Measurements from ENCODE around the gene CDH8.

The CDH8 gene

DNA sequence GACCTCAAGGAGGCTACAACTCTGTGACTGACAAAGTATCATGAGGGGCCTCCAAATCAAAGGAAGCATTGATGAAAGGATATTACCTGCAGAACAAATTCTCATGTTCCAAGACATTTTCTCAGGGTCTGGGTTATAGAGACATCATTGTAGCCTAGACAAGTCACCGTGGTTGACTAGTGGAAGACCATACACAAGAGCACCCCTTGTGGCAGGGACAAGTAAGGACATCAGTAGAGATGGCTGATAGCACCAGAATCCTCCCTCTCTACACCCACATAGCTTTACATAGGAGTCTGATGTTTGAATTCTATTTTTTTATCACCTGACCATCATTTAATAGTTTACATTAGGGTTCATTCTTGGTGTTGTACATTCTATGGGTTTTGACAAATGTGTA is 32.5 kb upstream of the CDH8 start:
- no peak overlapping the region for H2BK5ac ChIP-seq (ENCODE audit: low read depth, low read length, poor library complexity, severe bottlenecking)
- no peak overlapping the region for H4K8ac ChIP-seq (ENCODE audit: low read length)
- no peaks in the 10 kb centered on the region for H3K79me1 ChIP-seq (replicated peaks; ENCODE audit: low read length, poor library complexity, severe bottlenecking)
- no peak overlapping the region for H3K9ac ChIP-seq (ENCODE audit: low read length)
- H2BK120ac ChIP-seq (ENCODE audit: low read depth, low read length), result no peak overlapping the region
- no peak overlapping the region for H2BK15ac ChIP-seq (ENCODE audit: low read depth, poor library complexity, severe bottlenecking)
- no peaks in the 10 kb centered on the region for H3K9me3 ChIP-seq (ENCODE audit: control insufficient read depth, low read length)
- no peak overlapping the region for H3K27ac ChIP-seq (ENCODE audit: low read length, poor library complexity, severe bottlenecking)
- no peak overlapping the region for H3K14ac ChIP-seq (ENCODE audit: low read length in 2 of 2)
- H3K23ac ChIP-seq (ENCODE audit: low read length in 2 of 2), result no peak overlapping the region
- no peak overlapping the region for H3K18ac ChIP-seq (ENCODE audit: low read depth in 1 of 2, low read length in 2 of 2)
- H3K4me2 ChIP-seq (ENCODE audit: low read length, poor library complexity, severe bottlenecking), result no peak overlapping the region
- no peak overlapping the region for H2BK12ac ChIP-seq (ENCODE audit: low read length in 2 of 2)
- no peak overlapping the region for H3K4ac ChIP-seq (ENCODE audit: low read depth in 1 of 2, low read length in 2 of 2)
- H3K27me3 ChIP-seq (ENCODE audit: control insufficient read depth in 1 of 2, insufficient read depth in 1 of 2, low read length in 2 of 2), result no peaks in the 10 kb centered on the region
- no peak overlapping the region for H3K4me3 ChIP-seq (ENCODE audit: insufficient read depth in 1 of 2, low read depth in 1 of 2, low read length in 2 of 2)
- no peaks in the 10 kb centered on the region for H3K4me1 ChIP-seq (ENCODE audit: control insufficient read depth, insufficient read depth, low read depth, low read length)
- no peaks in the 10 kb centered on the region for H3K36me3 ChIP-seq (ENCODE audit: control insufficient read depth in 1 of 2, insufficient read depth in 2 of 2, low read depth in 1 of 2, low read length in 2 of 2)
- no peak for DNase-seq
- no CpG with 5 or more reads among the region's 1 CpG for WGBS
- no peak overlapping the region for H4K91ac ChIP-seq (ENCODE audit: low read length)
- H2AFZ ChIP-seq (ENCODE audit: low read depth, low read length), result no peak overlapping the region
- no peak overlapping the region for H2AK5ac ChIP-seq (ENCODE audit: low read length, severe bottlenecking)

DNA sequence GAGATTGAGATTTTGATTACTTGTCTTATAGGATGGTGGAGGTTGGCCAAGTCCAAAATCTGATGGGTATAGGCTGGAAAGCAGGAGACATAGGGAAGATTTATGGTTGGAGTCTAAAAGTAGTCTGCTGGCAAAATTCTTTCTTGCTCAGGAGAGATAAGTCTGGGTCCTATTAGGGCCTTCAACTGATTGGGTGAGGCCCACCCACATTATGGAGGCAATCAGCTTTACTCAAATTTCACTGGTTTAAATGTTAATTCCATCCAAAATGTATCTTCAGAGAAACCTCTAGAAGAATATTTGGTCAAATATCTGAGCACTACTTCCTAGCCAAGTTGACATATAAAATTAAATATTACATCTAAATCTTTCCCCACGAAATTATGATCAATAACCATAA is 31.7 kb upstream of the CDH8 start:
- no peak for DNase-seq
- Histone ChIP-seq H3K9me3 (ENCODE audit: control insufficient read depth, low read length) (no peaks in the 10 kb centered on the region), H2BK5ac (ENCODE audit: low read depth, low read length, poor library complexity, severe bottlenecking) (no peak overlapping the region), H2AFZ (ENCODE audit: low read depth, low read length) (no peak overlapping the region), H2BK12ac (ENCODE audit: low read length in 2 of 2) (no peak overlapping the region), H3K14ac (ENCODE audit: low read length in 2 of 2) (no peak overlapping the region), H3K79me1 (replicated peaks; ENCODE audit: low read length, poor library complexity, severe bottlenecking) (no peaks in the 10 kb centered on the region), H3K4me2 (ENCODE audit: low read length, poor library complexity, severe bottlenecking) (no peak overlapping the region), H3K9ac (ENCODE audit: low read length) (no peak overlapping the region), H3K23ac (ENCODE audit: low read length in 2 of 2) (no peak overlapping the region), H3K4me3 (ENCODE audit: insufficient read depth in 1 of 2, low read depth in 1 of 2, low read length in 2 of 2) (no peak overlapping the region), H3K27ac (ENCODE audit: low read length, poor library complexity, severe bottlenecking) (no peak overlapping the region), H3K36me3 (ENCODE audit: control insufficient read depth in 1 of 2, insufficient read depth in 2 of 2, low read depth in 1 of 2, low read length in 2 of 2) (no peaks in the 10 kb centered on the region), H3K18ac (ENCODE audit: low read depth in 1 of 2, low read length in 2 of 2) (no peak overlapping the region), H4K91ac (ENCODE audit: low read length) (no peak overlapping the region), H2BK15ac (ENCODE audit: low read depth, poor library complexity, severe bottlenecking) (no peak overlapping the region), H3K4me1 (ENCODE audit: control insufficient read depth, insufficient read depth, low read depth, low read length) (no peaks in the 10 kb centered on the region), H2BK120ac (ENCODE audit: low read depth, low read length) (no peak overlapping the region), H4K8ac (ENCODE audit: low read length) (no peak overlapping the region), H2AK5ac (ENCODE audit: low read length, severe bottlenecking) (no peak overlapping the region), H3K27me3 (ENCODE audit: control insufficient read depth in 1 of 2, insufficient read depth in 1 of 2, low read length in 2 of 2) (no peaks in the 10 kb centered on the region), H3K4ac (ENCODE audit: low read depth in 1 of 2, low read length in 2 of 2) (no peak overlapping the region)
- no CpG with 5 or more reads among the region's 1 CpG for WGBS

GRCh38 chr16:62067182-62067581 is 30.9 kb upstream of the CDH8 start:
- H2BK12ac ChIP-seq (ENCODE audit: low read length in 2 of 2), result no peak overlapping the region
- H3K9ac ChIP-seq (ENCODE audit: low read length), result no peak overlapping the region
- no peaks in the 10 kb centered on the region for H3K9me3 ChIP-seq (ENCODE audit: control insufficient read depth, low read length)
- H3K79me1 ChIP-seq (replicated peaks; ENCODE audit: low read length, poor library complexity, severe bottlenecking), result no peaks in the 10 kb centered on the region
- no peak overlapping the region for H2AK5ac ChIP-seq (ENCODE audit: low read length, severe bottlenecking)
- no peak for DNase-seq
- H3K27ac ChIP-seq (ENCODE audit: low read length, poor library complexity, severe bottlenecking), result no peak overlapping the region
- no peaks in the 10 kb centered on the region for H3K36me3 ChIP-seq (ENCODE audit: control insufficient read depth in 1 of 2, insufficient read depth in 2 of 2, low read depth in 1 of 2, low read length in 2 of 2)
- H3K4me1 ChIP-seq (ENCODE audit: control insufficient read depth, insufficient read depth, low read depth, low read length), result no peaks in the 10 kb centered on the region
- H3K4me3 ChIP-seq (ENCODE audit: insufficient read depth in 1 of 2, low read depth in 1 of 2, low read length in 2 of 2), result no peak overlapping the region
- no peak overlapping the region for H3K4me2 ChIP-seq (ENCODE audit: low read length, poor library complexity, severe bottlenecking)
- H4K8ac ChIP-seq (ENCODE audit: low read length), result no peak overlapping the region
- WGBS, result no CpG with 5 or more reads among the region's 1 CpG
- H2BK5ac ChIP-seq (ENCODE audit: low read depth, low read length, poor library complexity, severe bottlenecking), result no peak overlapping the region
- H2BK15ac ChIP-seq (ENCODE audit: low read depth, poor library complexity, severe bottlenecking), result no peak overlapping the region
- no peak overlapping the region for H2BK120ac ChIP-seq (ENCODE audit: low read depth, low read length)
- H2AFZ ChIP-seq (ENCODE audit: low read depth, low read length), result no peak overlapping the region
- no peak overlapping the region for H3K18ac ChIP-seq (ENCODE audit: low read depth in 1 of 2, low read length in 2 of 2)
- H3K4ac ChIP-seq (ENCODE audit: low read depth in 1 of 2, low read length in 2 of 2), result no peak overlapping the region
- no peak overlapping the region for H3K23ac ChIP-seq (ENCODE audit: low read length in 2 of 2)
- no peak overlapping the region for H4K91ac ChIP-seq (ENCODE audit: low read length)
- H3K14ac ChIP-seq (ENCODE audit: low read length in 2 of 2), result no peak overlapping the region
- no peaks in the 10 kb centered on the region for H3K27me3 ChIP-seq (ENCODE audit: control insufficient read depth in 1 of 2, insufficient read depth in 1 of 2, low read length in 2 of 2)

DNA sequence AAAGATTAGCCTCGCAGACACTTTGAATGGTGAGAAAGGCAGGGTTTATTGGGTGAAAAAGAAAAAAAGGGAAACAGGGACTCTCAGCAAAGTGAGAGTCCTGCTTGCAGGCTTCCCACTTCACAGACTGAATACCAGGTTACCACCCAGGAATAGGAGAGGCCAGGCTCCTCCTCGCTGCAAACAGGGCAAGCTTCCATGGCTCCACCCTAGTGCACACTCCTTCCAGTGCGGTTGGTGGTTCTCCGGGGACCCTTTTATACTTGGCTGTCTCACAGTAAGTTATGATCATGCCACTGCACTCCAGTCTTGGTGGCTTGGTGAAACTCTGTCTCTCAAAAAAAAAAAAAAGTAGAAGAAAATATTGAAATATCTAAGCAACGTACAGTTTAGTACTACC is 30.5 kb upstream of the CDH8 start:
- Histone ChIP-seq H3K23ac (ENCODE audit: low read length in 2 of 2) (no peak overlapping the region), H2AK5ac (ENCODE audit: low read length, severe bottlenecking) (no peak overlapping the region), H3K9ac (ENCODE audit: low read length) (no peak overlapping the region), H4K8ac (ENCODE audit: low read length) (no peak overlapping the region), H3K4me3 (ENCODE audit: insufficient read depth in 1 of 2, low read depth in 1 of 2, low read length in 2 of 2) (no peak overlapping the region), H4K91ac (ENCODE audit: low read length) (no peak overlapping the region), H2AFZ (ENCODE audit: low read depth, low read length) (no peak overlapping the region), H3K9me3 (ENCODE audit: control insufficient read depth, low read length) (no peaks in the 10 kb centered on the region), H3K27ac (ENCODE audit: low read length, poor library complexity, severe bottlenecking) (no peak overlapping the region), H3K14ac (ENCODE audit: low read length in 2 of 2) (no peak overlapping the region), H2BK15ac (ENCODE audit: low read depth, poor library complexity, severe bottlenecking) (no peak overlapping the region), H3K18ac (ENCODE audit: low read depth in 1 of 2, low read length in 2 of 2) (no peak overlapping the region), H2BK120ac (ENCODE audit: low read depth, low read length) (no peak overlapping the region), H2BK5ac (ENCODE audit: low read depth, low read length, poor library complexity, severe bottlenecking) (no peak overlapping the region), H3K4me2 (ENCODE audit: low read length, poor library complexity, severe bottlenecking) (no peak overlapping the region), H3K4me1 (ENCODE audit: control insufficient read depth, insufficient read depth, low read depth, low read length) (no peaks in the 10 kb centered on the region), H3K4ac (ENCODE audit: low read depth in 1 of 2, low read length in 2 of 2) (no peak overlapping the region), H3K36me3 (ENCODE audit: control insufficient read depth in 1 of 2, insufficient read depth in 2 of 2, low read depth in 1 of 2, low read length in 2 of 2) (no peaks in the 10 kb centered on the region), H2BK12ac (ENCODE audit: low read length in 2 of 2) (no peak overlapping the region), H3K79me1 (replicated peaks; ENCODE audit: low read length, poor library complexity, severe bottlenecking) (no peaks in the 10 kb centered on the region), H3K27me3 (ENCODE audit: control insufficient read depth in 1 of 2, insufficient read depth in 1 of 2, low read length in 2 of 2) (no peaks in the 10 kb centered on the region)
- DNase-seq, result no peak
- 78% methylated on average over 4 of the region's 5 CpGs for WGBS

All from mesenchymal stem cell (in vitro differentiated cells and primary cell).